GM23338 (cell line): ENCODE measurements around the gene CTNNAL1. TPM values are rescaled to one million over a fixed set of nuclear protein-coding genes. Genes with fewer than 3 reads are reported as not detected.

Experiments
- ATAC-seq: fragments of 200-7000 bp; cut with Tn5 transposase; 3 replicates; pipeline ENCODE4 v1.9.1; 2020
- DNase-seq: peaks from one replicate; pipeline ENCODE4 v3.0.0-alpha.2; 2015; ENCODE audit warnings: low spot score
- H2AFZ ChIP-seq: fragments of 200-600 bp; sonication (generic); 2 replicates; pipeline ENCODE4 v1.8.0; 2016; ENCODE audit warnings: antibody characterized with exemption, mild to moderate bottlenecking, moderate library complexity
- H3F3A ChIP-seq: fragments of 200-600 bp; sonication (generic); replicated peaks from 2 replicates; pipeline ENCODE4 v1.8.0; 2017; ENCODE audit warnings: antibody characterized with exemption, mixed run types, low read depth
- H3K27ac ChIP-seq: fragments of 200-600 bp; sonication (generic); 2 replicates; pipeline ENCODE4 v1.6.1; 2016; ENCODE audit warnings: low read depth
- H3K27me3 ChIP-seq: fragments of 200-600 bp; sonication (generic); 2 replicates; pipeline ENCODE4 v1.8.0; 2016; ENCODE audit warnings: mild to moderate bottlenecking, mixed run types, moderate library complexity; ENCODE audit not compliant: insufficient read depth
- H3K36me3 ChIP-seq: fragments of 200-600 bp; sonication (generic); 2 replicates; pipeline ENCODE4 v1.8.0; 2016; ENCODE audit warnings: mild to moderate bottlenecking; ENCODE audit not compliant: insufficient read depth
- H3K4me1 ChIP-seq: fragments of 200-600 bp; sonication (generic); 2 replicates; pipeline ENCODE4 v1.8.0; 2016; ENCODE audit warnings: mild to moderate bottlenecking, moderate library complexity; ENCODE audit not compliant: insufficient read depth
- H3K4me2 ChIP-seq: fragments of 200-600 bp; sonication (generic); 2 replicates; pipeline ENCODE4 v1.7.1; 2017; ENCODE audit warnings: mixed run types
- H3K4me3 ChIP-seq: fragments of 200-600 bp; sonication (generic); 2 replicates; pipeline ENCODE4 v1.6.1; 2016; ENCODE audit warnings: mixed run types
- H3K79me2 ChIP-seq: fragments of 200-600 bp; sonication (generic); replicated peaks from 2 replicates; pipeline ENCODE4 v1.8.0; 2017; ENCODE audit warnings: mild to moderate bottlenecking; ENCODE audit not compliant: insufficient read depth
- H3K9me2 ChIP-seq: fragments of 200-600 bp; sonication (generic); 2 replicates; pipeline ENCODE4 v1.8.0; 2017; ENCODE audit not compliant: insufficient read depth
- H4K20me1 ChIP-seq: fragments of 200-600 bp; sonication (generic); replicated peaks from 2 replicates; pipeline ENCODE4 v1.8.0; 2017; ENCODE audit warnings: mild to moderate bottlenecking; ENCODE audit not compliant: insufficient read depth
- H3K27ac Mint-ChIP-seq: 2 replicates; pipeline ENCODE4 v1.8.0; 2020; ENCODE audit warnings: inconsistent platforms, mild to moderate bottlenecking, moderate library complexity, mixed read lengths
- H3K27me3 Mint-ChIP-seq: 3 replicates; pipeline ENCODE4 v1.8.0; 2022; ENCODE audit warnings: low read depth, mild to moderate bottlenecking, moderate library complexity, mixed read lengths, inconsistent platforms; ENCODE audit not compliant: insufficient read depth, poor library complexity
- H3K36me3 Mint-ChIP-seq: 3 replicates; pipeline ENCODE4 v1.8.0; 2021; ENCODE audit warnings: low read depth, mild to moderate bottlenecking, inconsistent platforms, moderate library complexity, mixed read lengths
- H3K4me1 Mint-ChIP-seq: 3 replicates; pipeline ENCODE4 v1.8.0; 2020; ENCODE audit warnings: mild to moderate bottlenecking, inconsistent platforms, mixed read lengths
- H3K4me3 Mint-ChIP-seq: 3 replicates; pipeline ENCODE4 v1.8.0; 2021; ENCODE audit warnings: moderate library complexity, mild to moderate bottlenecking, inconsistent platforms, mixed read lengths
- H3K9me3 Mint-ChIP-seq: 3 replicates; pipeline ENCODE4 v1.8.0; 2020; ENCODE audit warnings: moderate library complexity, mild to moderate bottlenecking, inconsistent platforms, mixed read lengths
- CREB1 ChIP-seq: fragments of 250-450 bp; sonication (Bioruptor Pico); IDR thresholded peaks from 2 replicates; pipeline ENCODE4 v1.5.0; 2020; ENCODE audit warnings: low read depth, mild to moderate bottlenecking, moderate library complexity
- CTCF ChIP-seq, 2 experiments: fragments of 200-600 bp in 1 of 2; sonication (generic) in 1 of 2; conservative IDR thresholded peaks; 2 replicates each; pipeline versions ENCODE4 v1.5.1 to v1.6.1; 2016 to 2017; ENCODE audit warnings: antibody characterized with exemption in 2 of 2, low read depth in 2 of 2, mild to moderate bottlenecking in 2 of 2, moderate library complexity in 1 of 2
- ETS1 ChIP-seq: IDR thresholded peaks from 2 replicates; pipeline ENCODE4 v1.6.1; 2016; ENCODE audit warnings: antibody characterized with exemption
- EZH2 ChIP-seq: fragments of 200-600 bp; sonication (generic); IDR thresholded peaks from one replicate; pipeline ENCODE4 v1.8.0; 2017; ENCODE audit warnings: antibody characterized with exemption, mild to moderate bottlenecking, low read depth; ENCODE audit not compliant: unreplicated experiment
- EZH2phosphoT487 ChIP-seq: fragments of 200-600 bp; sonication (generic); IDR thresholded peaks from one replicate; pipeline ENCODE4 v1.8.1; 2018; ENCODE audit warnings: antibody characterized with exemption; ENCODE audit not compliant: unreplicated experiment
- JUNB ChIP-seq: IDR thresholded peaks from one replicate; pipeline ENCODE4 v1.6.1; 2016; ENCODE audit warnings: antibody characterized with exemption; ENCODE audit not compliant: unreplicated experiment
- NANOG ChIP-seq: IDR thresholded peaks from 2 replicates; pipeline ENCODE4 v1.6.1; 2016; ENCODE audit warnings: antibody characterized with exemption, borderline replicate concordance
- POLR2AphosphoS5 ChIP-seq: IDR thresholded peaks from 2 replicates; pipeline ENCODE4 v1.6.1; 2016; ENCODE audit warnings: antibody characterized with exemption, low read depth
- REST ChIP-seq: IDR thresholded peaks from one replicate; pipeline ENCODE4 v1.6.1; 2018; ENCODE audit warnings: antibody characterized with exemption; ENCODE audit not compliant: unreplicated experiment
- STAT1 ChIP-seq: IDR thresholded peaks from one replicate; pipeline ENCODE4 v1.6.1; 2016; ENCODE audit warnings: antibody characterized with exemption; ENCODE audit not compliant: unreplicated experiment
- ZNF114 ChIP-seq: fragments of 250-450 bp; sonication (Bioruptor Pico); IDR thresholded peaks from 2 replicates; pipeline ENCODE4 v1.5.0; 2020; ENCODE audit warnings: mild to moderate bottlenecking, moderate library complexity
- ZNF331 ChIP-seq: fragments of 250-450 bp; sonication (Bioruptor Pico); IDR thresholded peaks from 2 replicates; pipeline ENCODE4 v1.5.0; 2020; ENCODE audit warnings: low read depth, mild to moderate bottlenecking, moderate library complexity
- ZNF462 ChIP-seq: fragments of 250-450 bp; sonication (Bioruptor Pico); IDR thresholded peaks from 2 replicates; pipeline ENCODE4 v1.5.0; 2020; ENCODE audit warnings: mild to moderate bottlenecking, moderate library complexity
- polyA plus RNA-seq: library from polyadenylated mRNA; unstranded; fragments of >200 nt; fragmentation: Nextera tagmentation; extraction: Ambion mirVana; gene quantifications from 2 replicates; pipeline ENCODE4 v1.2.1, GENCODE V29; 2016
- total RNA-seq: library from RNA; depleted of rRNA; stranded (reverse); fragments of >200 nt; shearing (Covaris generic); gene quantifications from 2 replicates; pipeline ENCODE4 v1.2.3, GENCODE V29; 2014

Gene CTNNAL1
- total and polyA plus RNA-seq, 2 experiments from 2014 or later, result 63.0 to 211 TPM

GRCh38 chr9:108967916-108968315 lies 45.4 kb downstream of the CTNNAL1 start:
- no peaks in the 10 kb centered on the region for H3K79me2 ChIP-seq
- H3K27ac ChIP-seq, result no peak overlapping the region
- peaks cover 7% of the 10 kb centered on the region for H3K36me3 ChIP-seq
- TF ChIP-seq ZNF462 (CRISPR knock-in tag) (no peak), ZNF331 (no peak), EZH2 (no peak), POLR2AphosphoS5 (no peak), REST (no peak), JUNB (no peak), ZNF114 (no peak), ETS1 (no peak), EZH2phosphoT487 (no peak), CTCF (conservative IDR thresholded peaks at IDR 0.05; ENCODE audit: low read depth in 2 of 2) (no peak), CREB1 (CRISPR knock-in tag) (no peak), STAT1 (no peak), NANOG (no peak)
- Mint-ChIP-seq H3K36me3 (peaks cover 17% of the 10 kb centered on the region), H3K4me3 (no peak overlapping the region), H3K9me3 (no peaks in the 10 kb centered on the region), H3K27me3 (no peaks in the 10 kb centered on the region), H3K27ac (no peak overlapping the region), H3K4me1 (no peaks in the 10 kb centered on the region)
- peaks cover 10% of the 10 kb centered on the region; the same call in 1 of the 2 replicates for H4K20me1 ChIP-seq
- ATAC-seq, result no peak
- no peak overlapping the region for H2AFZ ChIP-seq
- no peaks in the 10 kb centered on the region for H3K27me3 ChIP-seq
- H3K4me1 ChIP-seq, result no peaks in the 10 kb centered on the region
- DNase-seq, result no peak
- H3K4me3 ChIP-seq, result no peak overlapping the region
- H3K4me2 ChIP-seq, result no peak overlapping the region
- no peaks in the 10 kb centered on the region for H3F3A ChIP-seq
- H3K9me2 ChIP-seq, result no peaks in the 10 kb centered on the region
